NCI-H774 (cell line): ENCODE results near the gene TMC2.
"Not testable (repeated sequence)": the region's sequence is repeated elsewhere in the genome, so short reads cannot be mapped to it uniquely, and the experiment has no call there.

Experiments
- DNase-seq: peaks from one replicate; lab custom pipeline; 2025; lab: John Stamatoyannopoulos, UW

Gene TMC2, protein sequence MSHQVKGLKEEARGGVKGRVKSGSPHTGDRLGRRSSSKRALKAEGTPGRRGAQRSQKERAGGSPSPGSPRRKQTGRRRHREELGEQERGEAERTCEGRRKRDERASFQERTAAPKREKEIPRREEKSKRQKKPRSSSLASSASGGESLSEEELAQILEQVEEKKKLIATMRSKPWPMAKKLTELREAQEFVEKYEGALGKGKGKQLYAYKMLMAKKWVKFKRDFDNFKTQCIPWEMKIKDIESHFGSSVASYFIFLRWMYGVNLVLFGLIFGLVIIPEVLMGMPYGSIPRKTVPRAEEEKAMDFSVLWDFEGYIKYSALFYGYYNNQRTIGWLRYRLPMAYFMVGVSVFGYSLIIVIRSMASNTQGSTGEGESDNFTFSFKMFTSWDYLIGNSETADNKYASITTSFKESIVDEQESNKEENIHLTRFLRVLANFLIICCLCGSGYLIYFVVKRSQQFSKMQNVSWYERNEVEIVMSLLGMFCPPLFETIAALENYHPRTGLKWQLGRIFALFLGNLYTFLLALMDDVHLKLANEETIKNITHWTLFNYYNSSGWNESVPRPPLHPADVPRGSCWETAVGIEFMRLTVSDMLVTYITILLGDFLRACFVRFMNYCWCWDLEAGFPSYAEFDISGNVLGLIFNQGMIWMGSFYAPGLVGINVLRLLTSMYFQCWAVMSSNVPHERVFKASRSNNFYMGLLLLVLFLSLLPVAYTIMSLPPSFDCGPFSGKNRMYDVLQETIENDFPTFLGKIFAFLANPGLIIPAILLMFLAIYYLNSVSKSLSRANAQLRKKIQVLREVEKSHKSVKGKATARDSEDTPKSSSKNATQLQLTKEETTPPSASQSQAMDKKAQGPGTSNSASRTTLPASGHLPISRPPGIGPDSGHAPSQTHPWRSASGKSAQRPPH

DNA sequence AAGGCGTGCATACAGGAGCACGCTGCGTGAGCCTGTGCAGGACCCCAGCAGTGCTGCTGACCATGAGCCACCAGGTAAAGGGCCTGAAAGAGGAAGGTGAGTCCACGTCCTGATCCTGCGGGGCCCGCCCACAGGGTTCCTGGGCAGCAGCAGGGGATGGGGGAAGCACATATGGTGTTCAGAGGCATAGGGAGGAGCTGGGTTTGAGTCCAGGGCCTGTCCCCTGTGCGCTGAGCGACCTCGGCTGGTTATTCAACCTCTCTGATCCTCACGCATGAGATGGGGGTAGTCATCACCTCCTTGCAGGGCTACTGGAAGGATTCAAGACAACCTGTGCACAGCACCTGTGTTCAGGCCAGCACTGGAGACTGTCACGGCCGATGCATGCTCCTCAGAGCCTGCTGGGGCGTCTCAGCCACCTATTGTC, at the start of gene TMC2:
Gene TMC2 (plus strand): TSS at position 14 of the 427 bp plus-strand sequence. CDS start 49 bp downstream, at position 63.
- DNase-seq: no peak

DNA sequence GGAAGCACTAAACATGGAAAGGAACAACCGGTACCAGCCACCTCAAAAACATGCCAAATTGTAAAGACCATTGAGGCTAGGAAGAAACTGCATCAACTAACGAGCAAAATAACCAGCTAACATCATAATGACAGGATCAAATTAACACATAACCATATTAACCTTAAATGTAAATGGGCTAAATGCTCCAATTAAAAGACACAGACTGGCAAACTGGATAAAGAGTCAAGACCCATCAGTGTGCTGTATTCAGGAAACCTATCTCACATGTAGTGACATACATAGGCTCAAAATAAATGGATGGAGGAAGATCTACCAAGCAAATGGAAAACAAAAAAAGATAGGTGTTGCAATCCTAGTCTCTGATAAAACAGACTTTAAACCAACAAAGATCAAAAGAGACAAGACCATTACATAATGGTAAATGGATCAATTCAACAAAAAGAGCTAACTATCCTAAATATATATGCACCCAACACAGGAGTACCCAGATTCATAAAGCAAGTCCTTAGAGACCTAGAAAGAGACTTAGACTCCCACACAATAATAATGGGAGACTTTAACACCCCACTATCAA, 33.5 kb upstream of the TMC2 start:
- DNase-seq: not testable (repeated sequence)

DNA sequence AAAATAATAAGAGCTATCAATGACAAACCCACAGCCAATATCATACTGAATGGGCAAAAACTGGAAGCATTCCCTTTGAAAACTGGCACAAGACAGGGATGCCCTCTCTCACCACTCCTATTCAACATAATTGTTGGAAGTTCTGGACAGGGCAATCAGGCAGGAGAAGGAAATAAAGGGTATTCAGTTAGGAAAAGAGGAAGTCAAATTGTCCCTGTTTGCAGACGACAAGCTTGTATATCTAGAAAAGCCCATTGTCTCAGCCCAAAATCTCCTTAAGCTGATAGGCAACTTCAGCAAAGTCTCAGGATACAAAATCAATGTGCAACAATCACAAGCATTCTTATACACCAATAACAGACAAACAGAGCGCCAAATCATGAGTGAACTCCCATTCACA, 31.6 kb upstream of the TMC2 start:
- not testable (repeated sequence) for DNase-seq

DNA sequence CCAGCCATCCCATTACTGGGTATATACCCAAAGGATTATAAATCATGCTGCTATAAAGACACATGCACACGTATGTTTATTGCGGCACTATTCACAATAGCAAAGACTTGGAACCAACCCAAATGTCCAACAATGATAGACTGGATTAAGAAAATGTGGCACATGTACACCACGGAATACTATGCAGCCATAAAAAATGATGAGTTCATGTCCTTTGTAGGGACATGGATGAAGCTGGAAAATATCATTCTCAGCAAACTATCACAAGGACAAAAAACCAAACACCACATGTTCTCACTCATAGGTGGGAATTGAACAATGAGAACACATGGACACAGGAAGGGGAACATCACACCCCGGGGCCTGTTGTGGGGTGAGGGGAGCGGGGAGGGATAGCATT, 29.9 kb upstream of the TMC2 start:
- not testable (repeated sequence) for DNase-seq

DNA sequence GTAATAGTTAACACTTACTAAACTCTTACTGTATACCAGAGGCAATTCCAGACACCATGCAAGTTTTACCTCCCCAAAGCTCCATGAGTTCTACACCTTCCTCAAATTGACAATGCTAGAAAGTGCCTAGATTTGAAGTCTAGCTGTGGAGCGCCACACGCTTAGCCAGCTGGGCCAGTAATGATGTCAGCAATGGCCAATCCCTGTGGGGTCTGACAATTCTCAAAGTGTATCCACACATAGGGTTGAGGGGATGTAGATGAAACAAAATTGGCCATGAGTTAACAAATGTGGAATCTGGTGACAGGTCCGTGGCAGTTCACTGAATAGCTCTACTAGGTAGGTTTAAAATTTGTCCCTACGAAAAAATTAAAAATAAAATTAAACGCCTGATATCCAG, 28.9 kb upstream of the TMC2 start:
- no peak for DNase-seq

DNA sequence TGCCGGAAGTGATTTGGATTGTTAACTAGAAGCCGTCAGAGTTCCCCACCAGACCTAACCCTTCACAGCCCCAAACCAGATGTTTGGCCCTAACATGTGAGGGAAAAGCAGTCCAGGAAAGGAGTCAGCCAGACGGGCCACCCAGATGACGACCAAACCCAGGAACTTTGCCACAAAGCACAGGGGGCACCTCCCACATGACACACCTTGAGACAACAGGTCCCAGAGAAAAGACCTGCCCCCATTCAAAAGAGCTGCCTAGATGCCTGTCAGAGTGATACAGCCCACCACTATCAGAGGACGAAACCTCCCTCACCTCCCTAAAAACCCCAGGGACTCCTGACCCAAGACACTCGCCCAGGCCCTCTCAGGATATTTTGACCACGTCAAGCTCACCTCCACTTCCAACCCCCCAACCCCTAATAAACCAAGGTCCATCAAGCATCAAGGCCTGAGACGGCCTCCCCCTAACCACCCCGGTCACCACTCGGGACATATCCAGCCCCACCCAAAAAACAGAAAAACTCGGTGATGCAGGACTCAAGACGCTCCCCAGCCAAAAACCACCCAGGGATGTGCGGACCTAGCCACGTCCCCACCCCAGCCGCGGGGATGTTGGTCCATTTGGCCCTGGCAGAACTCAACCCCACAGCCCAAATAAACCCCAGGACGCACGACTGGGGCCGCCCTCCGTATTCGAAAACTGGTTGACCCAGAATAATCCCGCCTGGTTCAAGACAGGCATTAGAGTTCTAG, 28.3 kb upstream of the TMC2 start:
- DNase-seq: no peak

DNA sequence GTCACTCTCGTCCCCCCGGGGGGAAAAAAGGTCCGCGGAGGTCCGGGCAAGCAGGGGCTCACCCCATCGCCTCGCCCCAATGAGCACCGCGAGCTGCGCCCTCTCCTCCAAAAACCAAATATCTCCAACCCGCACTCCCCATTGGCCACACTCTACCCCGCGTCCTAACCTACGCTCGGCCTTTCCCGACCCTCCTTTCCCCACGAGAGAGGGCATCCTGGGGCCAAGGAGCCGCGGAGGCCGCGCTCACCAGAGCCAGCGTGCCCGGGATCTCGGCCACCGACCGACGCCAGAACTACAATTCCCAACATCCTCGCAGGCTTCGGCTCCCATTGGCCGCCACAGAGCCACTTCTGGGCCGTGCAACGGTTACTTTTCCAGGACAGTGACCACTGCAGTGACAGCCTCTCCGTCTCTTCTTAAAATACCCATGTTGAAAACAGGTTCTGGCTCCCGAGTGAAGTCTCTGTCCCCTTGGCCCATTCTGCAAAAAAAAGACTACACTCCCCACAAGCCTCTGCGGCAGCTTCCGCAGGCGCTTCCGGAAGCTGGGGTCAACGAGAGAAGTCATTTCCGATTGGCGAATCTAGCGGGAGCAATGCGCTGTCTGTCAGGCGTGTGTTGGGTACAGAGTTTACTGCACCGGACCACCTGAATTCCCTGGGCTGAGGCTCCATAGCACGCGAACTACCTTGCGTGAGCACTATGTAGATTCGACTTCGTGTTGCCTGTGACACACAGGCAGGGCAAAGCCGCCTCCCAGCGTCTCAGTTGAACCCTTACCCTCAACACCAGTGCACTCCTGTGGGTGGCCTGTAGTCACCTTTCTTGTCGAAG, 27.5 kb upstream of the TMC2 start, which contains the start of gene ZNF343:
Gene ZNF343 (minus strand): TSS at position 285 of the 837 bp plus-strand sequence. CDS start 15,020 bp downstream, outside the sequence.
- peak; percentile 76 for DNase-seq

DNA sequence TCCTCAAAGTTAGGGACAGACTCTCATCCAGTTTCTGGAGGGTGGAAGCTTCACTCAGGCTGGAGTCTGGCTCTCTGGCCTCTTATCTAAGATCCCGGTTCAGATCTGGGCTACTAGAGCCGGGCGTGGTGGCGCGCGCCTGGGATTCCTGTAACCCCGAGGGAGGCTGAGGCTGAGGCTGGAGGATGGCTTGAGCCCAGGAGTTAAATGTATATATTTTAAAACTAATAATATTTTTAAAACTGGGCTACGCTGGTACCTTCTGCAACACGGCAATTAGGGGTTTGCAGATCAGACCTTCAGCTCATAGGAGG, 26.9 kb upstream of the TMC2 start:
- DNase-seq: no peak

DNA sequence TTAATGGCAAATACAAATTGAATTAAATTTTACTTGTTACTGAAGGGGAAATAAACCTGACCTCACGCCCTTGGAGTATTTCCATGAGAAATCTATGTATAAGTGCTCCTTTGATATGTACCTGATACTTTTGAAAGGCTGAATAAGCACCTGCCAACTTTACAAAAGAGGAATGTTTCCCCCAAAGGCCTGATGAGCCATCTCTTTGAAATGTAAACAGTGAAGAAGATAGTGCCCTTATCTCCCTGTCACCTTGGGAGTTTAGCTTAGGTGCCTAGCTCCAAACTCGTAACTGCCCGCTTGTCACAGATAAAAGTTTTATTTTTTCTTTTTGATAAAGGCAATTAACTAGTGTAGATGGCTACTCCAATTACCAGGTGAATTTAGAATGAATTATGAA, 26.6 kb upstream of the TMC2 start:
- DNase-seq: no peak

DNA sequence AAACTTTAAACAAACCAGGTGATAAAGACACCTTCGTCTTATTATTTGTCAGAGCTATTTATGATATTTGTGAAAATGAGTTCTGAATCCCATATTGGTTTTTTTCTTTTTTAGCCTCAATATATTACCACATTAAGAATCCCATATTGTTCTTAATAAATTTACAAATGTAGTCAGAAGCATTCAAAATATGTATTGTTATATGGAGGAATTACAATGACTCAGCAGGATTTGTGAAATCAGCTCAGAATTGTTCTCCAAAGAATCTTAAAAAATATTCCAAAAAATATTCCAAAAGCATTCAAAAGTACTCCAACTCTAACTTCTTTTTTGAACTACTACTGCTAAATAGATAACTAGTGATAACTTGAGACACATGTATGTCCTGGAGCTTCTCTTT, 21.2 kb upstream of the TMC2 start:
- DNase-seq: no peak

DNA sequence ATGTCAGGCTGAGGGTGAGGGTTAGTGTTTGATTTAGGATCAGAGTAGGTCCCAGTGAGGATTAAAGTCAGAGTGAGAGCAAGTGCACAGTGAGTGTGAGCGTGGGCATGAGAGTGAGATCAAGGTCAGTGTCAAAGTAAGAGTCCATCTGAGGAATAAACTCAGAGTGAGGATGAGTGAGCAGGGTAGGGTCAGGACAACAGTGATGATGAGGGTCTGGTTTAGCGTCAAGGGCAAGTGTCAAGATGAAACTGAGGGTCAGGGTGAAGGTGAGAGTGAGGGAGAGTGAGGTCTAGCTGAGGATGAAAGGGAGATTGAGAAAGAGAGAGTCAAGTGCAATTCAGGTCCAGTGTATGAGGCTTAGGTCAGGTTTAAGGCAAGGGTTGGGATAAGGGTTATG, 20.0 kb upstream of the TMC2 start:
- no peak for DNase-seq

DNA sequence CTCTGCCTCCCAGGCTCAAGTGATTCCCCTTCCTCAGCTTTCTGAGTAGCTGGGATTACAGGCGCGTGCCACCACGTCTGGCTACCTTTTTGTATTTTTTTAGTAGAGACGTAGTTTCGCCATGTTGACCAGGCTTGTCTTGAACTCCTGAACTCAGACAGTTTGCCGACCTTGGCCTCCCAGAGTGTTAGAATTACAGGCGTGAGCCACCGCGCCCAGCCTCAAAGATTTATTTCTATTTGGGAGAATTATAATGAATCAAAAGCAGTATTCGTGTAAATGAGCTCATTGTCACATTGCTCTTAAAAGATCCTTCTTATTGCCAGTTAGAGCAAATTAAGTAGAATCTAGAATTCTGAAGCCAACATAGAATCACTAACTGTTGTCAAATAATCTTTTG, 18.3 kb upstream of the TMC2 start:
- no peak for DNase-seq

DNA sequence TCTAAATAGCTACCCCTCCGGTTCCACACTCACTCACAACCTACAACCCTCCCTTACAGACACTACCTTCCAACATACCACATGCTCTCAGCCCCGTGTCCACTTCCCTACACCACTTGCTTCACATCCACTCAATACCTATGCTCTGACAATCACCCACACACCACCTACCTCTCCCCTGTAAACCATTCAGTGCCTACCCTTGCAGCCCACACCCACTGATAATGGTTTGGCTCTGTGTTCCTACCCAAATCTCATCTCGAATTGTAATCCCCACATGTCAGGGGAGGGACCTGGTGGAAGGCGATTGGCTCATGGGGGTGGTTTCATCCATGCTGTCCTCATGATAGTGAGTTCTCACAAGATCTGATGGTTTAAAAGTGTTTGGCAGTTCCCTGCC, 17.8 kb upstream of the TMC2 start:
- no peak for DNase-seq

DNA sequence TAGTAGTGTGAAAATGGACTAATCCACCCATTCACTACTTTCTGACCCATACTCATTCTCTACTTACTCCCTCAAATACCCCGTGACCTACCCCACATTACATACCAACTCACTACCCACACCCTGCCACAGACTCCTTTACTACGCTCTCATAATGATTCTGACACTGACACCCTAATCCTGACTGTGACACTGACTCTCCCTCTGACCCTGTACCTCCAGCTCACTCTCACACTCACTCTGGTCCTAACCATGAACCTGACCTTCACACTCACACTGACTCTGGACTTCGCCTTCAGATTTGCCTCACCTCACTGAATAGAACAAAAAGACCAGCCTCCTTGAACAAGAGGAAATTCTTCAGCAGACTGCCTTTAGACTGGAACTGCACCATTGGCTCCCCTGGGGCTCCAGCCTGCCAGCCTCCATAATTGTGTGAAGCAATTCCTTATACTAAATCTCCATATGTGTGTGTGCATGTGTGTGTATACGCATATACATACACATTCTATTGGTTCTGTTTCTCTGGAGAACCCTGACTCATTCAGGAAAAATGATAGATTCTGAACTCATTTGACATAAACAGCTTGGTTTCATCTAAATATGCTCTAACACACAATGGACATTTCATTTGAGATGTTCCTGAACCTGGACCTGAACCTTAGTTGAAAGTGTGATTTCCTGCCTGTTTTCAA, 17.1 kb upstream of the TMC2 start:
- DNase-seq: no peak

DNA sequence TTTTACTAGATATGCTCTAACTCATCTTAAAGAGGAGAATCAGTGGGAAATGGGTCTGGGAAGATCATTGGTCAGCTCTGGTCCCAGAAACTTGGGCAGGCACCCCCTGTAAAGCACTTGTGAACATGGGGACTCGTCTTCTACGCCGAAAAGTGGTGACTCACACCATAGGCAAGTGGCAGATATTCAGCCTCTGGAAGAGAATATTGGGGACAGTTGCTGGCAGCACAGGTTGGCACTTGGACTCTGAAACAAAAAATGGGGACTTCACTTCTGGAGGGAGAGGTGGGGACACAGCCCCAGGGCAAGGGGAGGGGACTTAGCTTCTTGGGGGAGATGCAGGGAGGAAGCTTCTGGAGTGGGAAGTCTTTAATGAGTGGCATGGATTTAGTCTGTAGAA, 15.8 kb upstream of the TMC2 start:
- DNase-seq: no peak

DNA sequence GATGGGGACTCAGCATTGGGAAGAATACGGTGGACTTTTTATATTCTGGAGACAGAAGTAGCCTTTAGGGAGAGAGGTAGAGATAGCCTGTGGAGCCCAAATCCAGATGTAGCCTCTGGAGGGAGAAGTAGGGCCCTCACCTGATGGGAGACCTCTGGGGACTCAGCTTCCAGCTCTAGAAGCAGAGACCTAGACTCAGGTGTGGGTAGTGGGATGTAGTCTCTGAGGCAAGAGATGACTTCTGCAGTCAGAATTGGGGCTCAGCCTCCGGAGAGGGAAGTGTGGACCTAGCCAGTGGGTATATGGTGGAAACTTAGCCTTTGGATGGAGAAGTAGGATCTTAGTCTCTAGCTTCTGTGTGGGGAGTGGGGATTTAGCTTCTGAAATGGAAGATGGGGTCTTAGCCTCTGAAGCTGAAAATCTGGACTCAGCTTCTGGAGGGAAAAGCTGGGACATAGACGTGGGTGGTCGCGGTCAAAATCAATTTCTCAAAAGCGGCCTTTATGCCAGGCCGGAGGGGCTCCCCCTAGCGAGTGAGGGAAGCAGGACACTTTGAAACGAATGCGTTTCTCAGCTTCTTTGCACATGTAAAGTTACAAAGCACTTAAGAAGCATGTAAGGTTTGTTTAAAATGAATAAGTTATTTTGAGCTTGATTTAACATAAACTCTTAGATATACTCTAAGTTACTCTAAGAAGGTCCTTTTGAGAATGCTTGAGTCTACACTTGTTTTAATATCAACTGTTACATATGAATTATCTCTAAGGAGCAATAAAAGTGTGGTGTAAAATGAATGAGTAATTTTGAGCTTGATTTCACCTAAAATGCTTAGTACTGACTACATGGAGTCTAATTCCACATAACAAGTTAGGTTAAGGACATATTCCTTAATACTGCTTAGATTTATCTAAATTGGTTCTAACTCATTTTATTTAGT, 14.7 kb upstream of the TMC2 start:
- DNase-seq: peak; percentile 2

DNA sequence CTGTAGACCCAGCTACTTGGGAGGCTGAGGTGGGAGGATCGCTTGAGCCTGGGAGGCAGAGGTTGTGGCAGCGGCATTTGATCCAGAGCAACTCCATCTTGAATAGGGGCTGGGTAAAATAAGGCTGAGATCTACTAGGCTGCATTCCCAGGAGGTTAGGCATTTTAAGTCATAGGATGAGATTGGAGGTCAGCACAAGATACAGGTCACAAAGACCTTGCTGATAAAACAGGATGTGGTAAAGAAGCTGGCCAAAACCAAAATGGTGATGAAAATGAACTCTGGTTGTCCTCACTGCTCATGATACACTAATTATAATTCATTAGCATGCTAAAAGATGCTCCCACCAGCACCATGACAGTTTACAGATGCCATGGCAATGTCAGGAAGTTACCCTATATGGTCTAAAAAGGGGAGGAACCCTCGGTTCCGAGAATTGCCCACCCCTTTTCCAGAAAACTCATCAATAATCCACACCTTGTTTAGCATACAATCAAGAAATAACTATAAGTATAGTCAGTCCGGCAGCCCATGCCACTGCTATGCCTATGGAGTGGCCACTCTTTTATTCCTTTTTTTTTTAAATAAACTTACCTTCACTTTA, 13.4 kb upstream of the TMC2 start:
- not testable (repeated sequence) for DNase-seq

DNA sequence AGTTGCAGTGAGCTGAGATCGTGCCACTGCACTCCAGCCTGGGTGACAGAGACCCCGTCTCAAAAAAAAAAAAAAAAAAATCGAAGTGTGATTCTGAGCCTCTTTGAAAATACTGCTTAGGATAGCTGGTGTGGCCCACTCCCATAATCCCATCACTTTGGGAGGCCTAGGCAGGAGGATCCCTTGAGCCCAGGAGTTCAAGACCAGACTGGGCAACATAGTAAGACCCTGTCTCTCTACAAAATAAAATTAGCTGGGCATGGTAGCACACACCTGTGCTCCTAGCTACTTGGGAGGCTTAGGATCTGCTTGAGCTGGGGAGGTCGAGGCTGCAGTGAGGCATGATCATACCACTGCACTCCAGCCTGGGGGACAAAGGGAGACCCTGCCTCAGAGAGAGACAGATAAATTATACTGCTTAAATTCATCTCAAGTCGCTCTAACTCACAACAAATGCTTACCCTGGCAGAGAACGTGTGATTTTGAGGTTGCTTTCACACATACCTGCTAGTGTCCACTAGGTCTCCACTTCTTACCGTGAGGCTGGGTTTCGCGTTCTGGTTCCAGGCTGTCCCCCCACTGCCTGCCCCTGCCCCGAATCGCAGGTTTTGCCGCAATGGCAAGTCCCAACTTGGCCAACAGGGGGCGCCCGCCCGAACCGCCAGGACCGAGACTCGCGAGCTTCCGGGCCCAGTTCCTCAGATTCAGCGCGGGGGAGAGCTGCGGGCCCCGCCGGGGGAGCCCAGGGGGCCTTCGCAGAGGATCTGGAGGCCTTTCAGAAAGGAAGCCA, 12.3 kb upstream of the TMC2 start:
- DNase-seq: peak; percentile 67
